ENCODE results near the gene DGKZ.

DNA sequence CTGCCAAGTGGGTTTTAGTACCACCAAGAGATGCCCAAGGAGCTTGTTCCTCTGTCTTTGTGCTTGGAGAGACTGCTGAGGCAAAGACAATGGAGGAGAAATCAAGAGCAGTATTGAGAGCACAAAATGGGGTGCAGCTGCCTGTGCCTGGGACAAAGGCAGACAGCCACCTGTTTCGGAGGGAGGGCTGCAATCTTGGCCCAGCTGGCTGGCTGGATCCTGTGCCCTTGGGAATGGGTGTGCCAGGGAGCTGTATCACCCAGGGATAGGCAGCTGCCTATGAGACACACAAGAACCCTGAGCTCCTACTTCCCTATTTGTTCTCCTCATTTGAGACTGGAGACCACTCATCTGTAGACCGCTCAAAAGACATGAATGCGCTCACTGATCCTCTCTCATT, 67.6 kb downstream of the DGKZ start:
- TF ChIP-seq ZNF274 (IDR thresholded peaks at IDR 0.05; ENCODE audit: low read depth, low read length) (no peak), SUZ12 (IDR thresholded peaks at IDR 0.05; ENCODE audit: extremely low read depth, insufficient read depth, insufficient read length) (no peak)

Data from NT2/D1 (cell line).